Measurements from ENCODE around the gene OSBPL8. TPM values are rescaled to one million over a fixed set of nuclear protein-coding genes. Genes with fewer than 3 reads are reported as not detected.

The OSBPL8 gene
- total RNA-seq, 2 donors from 2014 or later, result 65.5 to 78.9 TPM

DNA sequence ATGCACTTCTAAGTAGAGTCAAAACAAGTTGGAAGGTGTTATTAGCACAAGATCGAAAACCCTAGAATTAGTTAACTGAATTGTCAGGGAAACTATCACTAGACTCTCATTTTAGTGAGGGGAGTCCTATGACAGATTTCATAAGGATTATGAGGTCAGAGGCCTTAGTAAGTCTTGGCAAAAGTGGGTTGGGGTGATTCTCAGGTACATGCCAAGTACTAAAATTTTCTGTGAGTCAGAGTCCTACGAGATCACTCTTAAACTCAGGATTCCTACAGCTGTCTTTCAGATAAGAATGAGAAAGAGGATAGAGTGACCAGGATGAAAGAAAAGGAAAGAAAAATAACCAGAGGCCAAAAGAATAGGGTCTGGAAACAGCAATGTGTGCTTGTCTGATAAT is 160.5 kb downstream of the OSBPL8 start:
- no peak for DNase-seq (ENCODE audit: low spot score)
- TF ChIP-seq, protein P1, sequence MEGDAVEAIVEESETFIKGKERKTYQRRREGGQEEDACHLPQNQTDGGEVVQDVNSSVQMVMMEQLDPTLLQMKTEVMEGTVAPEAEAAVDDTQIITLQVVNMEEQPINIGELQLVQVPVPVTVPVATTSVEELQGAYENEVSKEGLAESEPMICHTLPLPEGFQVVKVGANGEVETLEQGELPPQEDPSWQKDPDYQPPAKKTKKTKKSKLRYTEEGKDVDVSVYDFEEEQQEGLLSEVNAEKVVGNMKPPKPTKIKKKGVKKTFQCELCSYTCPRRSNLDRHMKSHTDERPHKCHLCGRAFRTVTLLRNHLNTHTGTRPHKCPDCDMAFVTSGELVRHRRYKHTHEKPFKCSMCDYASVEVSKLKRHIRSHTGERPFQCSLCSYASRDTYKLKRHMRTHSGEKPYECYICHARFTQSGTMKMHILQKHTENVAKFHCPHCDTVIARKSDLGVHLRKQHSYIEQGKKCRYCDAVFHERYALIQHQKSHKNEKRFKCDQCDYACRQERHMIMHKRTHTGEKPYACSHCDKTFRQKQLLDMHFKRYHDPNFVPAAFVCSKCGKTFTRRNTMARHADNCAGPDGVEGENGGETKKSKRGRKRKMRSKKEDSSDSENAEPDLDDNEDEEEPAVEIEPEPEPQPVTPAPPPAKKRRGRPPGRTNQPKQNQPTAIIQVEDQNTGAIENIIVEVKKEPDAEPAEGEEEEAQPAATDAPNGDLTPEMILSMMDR (IDR thresholded peaks at IDR 0.05), result no peak
- Histone ChIP-seq H3K27ac (no peak overlapping the region), H3K9me3 (no peaks in the 10 kb centered on the region), H3K4me3 (no peak overlapping the region), H3K27me3 (replicated peaks; ENCODE audit: insufficient read depth) (no peaks in the 10 kb centered on the region), H3K4me1 (ENCODE audit: control insufficient read depth in 1 of 2, low read depth in 2 of 2) (no peaks in the 10 kb centered on the region), H3K36me3 (peaks cover 5% of the 10 kb centered on the region)
- no peak for ATAC-seq (ENCODE audit: insufficient number of reproducible peaks, low FRiP score, low read depth)

GRCh38 chr12:76398106-76398505 is 161.5 kb downstream of the OSBPL8 start:
- H3K4me3 ChIP-seq, result no peak overlapping the region
- peaks cover 5% of the 10 kb centered on the region for H3K36me3 ChIP-seq
- H3K4me1 ChIP-seq (ENCODE audit: control insufficient read depth in 1 of 2, low read depth in 2 of 2), result no peaks in the 10 kb centered on the region
- no peaks in the 10 kb centered on the region for H3K27me3 ChIP-seq (replicated peaks; ENCODE audit: insufficient read depth)
- TF ChIP-seq, protein P1 (IDR thresholded peaks at IDR 0.05), result no peak
- no peak for DNase-seq (ENCODE audit: low spot score)
- ATAC-seq (ENCODE audit: insufficient number of reproducible peaks, low FRiP score, low read depth), result no peak
- no peaks in the 10 kb centered on the region for H3K9me3 ChIP-seq
- no peak overlapping the region for H3K27ac ChIP-seq

DNA sequence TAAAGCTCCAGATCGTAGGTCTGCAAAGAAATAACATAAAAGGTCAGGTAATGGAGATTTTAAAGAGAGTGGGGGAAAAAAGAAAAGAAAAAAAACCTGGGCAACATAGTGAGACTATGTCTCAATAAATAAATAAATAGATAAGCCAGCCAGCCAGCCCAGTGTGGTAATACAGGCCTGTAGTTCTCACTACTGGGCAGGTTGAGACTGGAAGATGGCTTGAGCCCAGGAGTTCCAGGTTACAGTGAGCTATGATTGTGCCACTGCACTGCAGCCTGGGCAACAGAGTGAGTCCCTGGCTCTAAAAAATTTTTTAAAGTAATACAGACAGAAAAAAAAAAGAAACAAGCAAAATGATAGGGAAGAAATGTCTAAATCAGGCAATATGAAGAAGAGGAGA is 168.1 kb downstream of the OSBPL8 start:
- no peaks in the 10 kb centered on the region for H3K4me1 ChIP-seq (ENCODE audit: control insufficient read depth in 1 of 2, low read depth in 2 of 2)
- H3K36me3 ChIP-seq, result peaks cover 8% of the 10 kb centered on the region
- ATAC-seq (ENCODE audit: insufficient number of reproducible peaks, low FRiP score, low read depth), result no peak
- DNase-seq (ENCODE audit: low spot score), result no peak
- TF ChIP-seq, protein P1 (IDR thresholded peaks at IDR 0.05), result no peak
- no peaks in the 10 kb centered on the region for H3K27me3 ChIP-seq (replicated peaks; ENCODE audit: insufficient read depth)
- H3K4me3 ChIP-seq, result no peak overlapping the region
- no peak overlapping the region for H3K27ac ChIP-seq
- no peaks in the 10 kb centered on the region for H3K9me3 ChIP-seq

GRCh38 chr12:76387614-76388013 is 172.0 kb downstream of the OSBPL8 start:
- TF ChIP-seq, protein P1 (IDR thresholded peaks at IDR 0.05), result no peak
- Histone ChIP-seq H3K36me3 (peaks cover 13% of the 10 kb centered on the region), H3K4me1 (ENCODE audit: control insufficient read depth in 1 of 2, low read depth in 2 of 2) (no peaks in the 10 kb centered on the region), H3K4me3 (no peak overlapping the region), H3K27me3 (replicated peaks; ENCODE audit: insufficient read depth) (no peaks in the 10 kb centered on the region), H3K9me3 (no peaks in the 10 kb centered on the region), H3K27ac (no peak overlapping the region)
- ATAC-seq (ENCODE audit: insufficient number of reproducible peaks, low FRiP score, low read depth) (no peak), DNase-seq (ENCODE audit: low spot score) (no peak)

DNA sequence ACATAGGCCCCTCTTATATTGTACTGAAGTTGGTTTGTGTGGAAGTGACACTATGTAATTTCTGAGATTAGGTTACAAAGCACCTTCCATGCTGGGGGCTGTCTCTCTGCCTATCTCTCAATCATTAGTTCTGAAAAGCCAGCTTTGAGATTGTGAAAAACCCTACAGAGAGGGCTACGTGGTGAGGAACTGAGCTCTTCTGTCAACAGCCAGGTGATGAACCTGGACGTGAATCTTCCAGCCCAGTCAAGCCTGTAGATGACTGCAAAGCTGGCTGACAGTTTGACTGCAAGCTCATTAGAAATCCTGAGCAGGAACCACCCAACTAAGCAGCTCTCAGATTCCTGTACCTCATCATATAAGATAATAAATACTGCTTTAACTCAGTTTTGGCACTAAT is 175.0 kb downstream of the OSBPL8 start:
- H3K27ac ChIP-seq, result no peak overlapping the region
- ATAC-seq (ENCODE audit: insufficient number of reproducible peaks, low FRiP score, low read depth) (no peak), DNase-seq (ENCODE audit: low spot score) (no peak)
- H3K27me3 ChIP-seq (replicated peaks; ENCODE audit: insufficient read depth), result no peaks in the 10 kb centered on the region
- no peak overlapping the region for H3K4me3 ChIP-seq
- H3K36me3 ChIP-seq, result peaks cover 8% of the 10 kb centered on the region
- TF ChIP-seq, protein P1 (IDR thresholded peaks at IDR 0.05), result no peak
- H3K4me1 ChIP-seq (ENCODE audit: control insufficient read depth in 1 of 2, low read depth in 2 of 2), result no peaks in the 10 kb centered on the region
- no peaks in the 10 kb centered on the region for H3K9me3 ChIP-seq
